ENCODE data around the gene SYT14.

Gene SYT14

GRCh38 chr1:210200124-210200736 is 262.2 kb downstream of the SYT14 start:
- DNase-seq (ENCODE audit: low read depth in 2 of 2), result no peak

- DNase-seq (ENCODE audit: low read depth in 2 of 2), result no peak
These were observed 263.7 kb downstream of the SYT14 start for GRCh38 chr1:210201681-210202080.

- no peak for DNase-seq (ENCODE audit: low read depth in 2 of 2)
These were observed 269.8 kb downstream of the SYT14 start for GRCh38 chr1:210207597-210208450.

GRCh38 chr1:210213335-210213734 is 275.3 kb downstream of the SYT14 start:
- no peak for DNase-seq (ENCODE audit: low read depth in 2 of 2)

- no peak for DNase-seq (ENCODE audit: low read depth in 2 of 2)
These were observed 276.8 kb downstream of the SYT14 start for GRCh38 chr1:210214573-210215409.

- no peak for DNase-seq (ENCODE audit: low read depth in 2 of 2)
These were observed 279.5 kb downstream of the SYT14 start for GRCh38 chr1:210217482-210217881.

GRCh38 chr1:210218047-210218446 is 280.0 kb downstream of the SYT14 start:
- no peak for DNase-seq (ENCODE audit: low read depth in 2 of 2)

Measured in stimulated activated CD8-positive, alpha-beta memory T cell treated with anti-CD3 and anti-CD28 coated beads, Interleukin-15, amount 100 ng/mL, for 48 hours (primary cell).